Fibroblast of lung (primary cell): ENCODE results near the gene BRINP2.

Experiments used
- EZH2 ChIP-seq: IDR thresholded peaks from 2 replicates; pipeline ENCODE4 v1.5.1; 2012; ENCODE audit warnings: low read length, control low read depth, mild to moderate bottlenecking; ENCODE audit errors: missing control alignments
- TF ChIP-seq, protein P1 (sequence below), 2 donors: IDR thresholded peaks in 1 of 2; conservative IDR thresholded peaks in 1 of 2; 1 replicate in 1 of 2; 2 replicates in 1 of 2; pipeline ENCODE4 v1.5.1; 2011 to 2012; ENCODE audit warnings: low read length in 2 of 2, control low read depth in 1 of 2, inconsistent platforms in 1 of 2, low read depth in 1 of 2, mild to moderate bottlenecking in 1 of 2

DNA sequence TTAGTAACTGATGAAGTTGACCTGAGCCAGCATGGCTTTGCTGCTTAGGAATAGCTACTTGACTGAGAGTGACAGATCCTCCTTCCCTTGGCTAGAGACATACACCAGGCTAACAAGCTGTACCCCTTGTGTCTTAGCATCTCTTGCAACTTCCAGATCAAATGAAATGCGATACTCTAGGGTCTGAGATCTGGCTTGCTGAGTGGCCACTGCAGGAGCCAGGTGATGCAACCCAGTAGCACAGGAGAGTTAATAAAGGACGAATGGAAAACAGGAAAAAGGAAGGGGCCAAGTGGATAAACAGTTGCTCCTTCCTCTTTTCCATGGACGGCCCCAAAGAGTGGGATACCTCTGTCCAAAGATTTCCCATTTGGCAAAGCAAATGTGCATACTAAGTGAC, 44.5 kb upstream of the BRINP2 start:
- TF ChIP-seq, protein P1, sequence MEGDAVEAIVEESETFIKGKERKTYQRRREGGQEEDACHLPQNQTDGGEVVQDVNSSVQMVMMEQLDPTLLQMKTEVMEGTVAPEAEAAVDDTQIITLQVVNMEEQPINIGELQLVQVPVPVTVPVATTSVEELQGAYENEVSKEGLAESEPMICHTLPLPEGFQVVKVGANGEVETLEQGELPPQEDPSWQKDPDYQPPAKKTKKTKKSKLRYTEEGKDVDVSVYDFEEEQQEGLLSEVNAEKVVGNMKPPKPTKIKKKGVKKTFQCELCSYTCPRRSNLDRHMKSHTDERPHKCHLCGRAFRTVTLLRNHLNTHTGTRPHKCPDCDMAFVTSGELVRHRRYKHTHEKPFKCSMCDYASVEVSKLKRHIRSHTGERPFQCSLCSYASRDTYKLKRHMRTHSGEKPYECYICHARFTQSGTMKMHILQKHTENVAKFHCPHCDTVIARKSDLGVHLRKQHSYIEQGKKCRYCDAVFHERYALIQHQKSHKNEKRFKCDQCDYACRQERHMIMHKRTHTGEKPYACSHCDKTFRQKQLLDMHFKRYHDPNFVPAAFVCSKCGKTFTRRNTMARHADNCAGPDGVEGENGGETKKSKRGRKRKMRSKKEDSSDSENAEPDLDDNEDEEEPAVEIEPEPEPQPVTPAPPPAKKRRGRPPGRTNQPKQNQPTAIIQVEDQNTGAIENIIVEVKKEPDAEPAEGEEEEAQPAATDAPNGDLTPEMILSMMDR (conservative IDR thresholded peaks at IDR 0.05 in 1 of 2, IDR thresholded peaks at IDR 0.05 in 1 of 2; ENCODE audit: low read depth in 1 of 2, low read length in 2 of 2), result no peak
- TF ChIP-seq EZH2, result no peak
